Right renal pelvis (tissue), 4 donors: Measurements from ENCODE around the gene ADIPOR2. TPM values are rescaled to one million over a fixed set of nuclear protein-coding genes. Genes with fewer than 3 reads are reported as not detected.

ENCODE experiments used
- DNase-seq, 4 donors: peaks; one replicate each; pipeline ENCODE4 v3.0.0-alpha.2; 2013; ENCODE audit warnings: low read depth in 4 of 4, low spot score in 3 of 4, missing footprints in 1 of 4
- polyA plus RNA-seq, 4 donors: library from polyadenylated mRNA; unstranded; fragments of 120-200 nt; gene quantifications; one replicate each; pipeline ENCODE4 v1.2.1, GENCODE V29; 2013; ENCODE audit not compliant: insufficient read length in 4 of 4

The ADIPOR2 gene
- polyA plus RNA-seq, 4 donors: 46.1 to 52.6 (median 51.2) TPM

DNA sequence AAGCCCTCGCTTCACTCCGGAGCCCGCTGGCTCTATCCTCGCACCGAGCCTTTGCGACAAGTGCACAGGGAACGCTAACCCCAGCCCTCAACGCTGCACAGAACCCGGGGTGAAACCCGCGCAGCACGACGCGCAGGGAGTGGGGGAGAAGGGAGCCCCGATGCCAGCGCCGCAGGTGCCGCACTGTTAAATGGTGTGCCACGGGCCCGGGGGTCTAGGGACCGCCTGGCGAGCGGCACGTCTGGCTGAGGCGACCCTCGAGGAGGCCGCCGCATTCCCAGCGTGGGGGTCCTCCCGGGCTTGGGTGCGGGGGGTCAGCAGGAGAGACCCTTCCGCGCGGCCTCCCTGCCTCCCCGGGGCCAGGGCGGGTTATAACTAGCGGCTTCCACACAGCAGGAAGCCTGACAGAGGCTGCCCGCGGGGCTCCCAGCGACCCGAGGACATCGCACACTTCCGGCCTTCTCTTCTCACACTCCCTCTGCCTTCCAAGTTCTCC lies 105.7 kb downstream of the ADIPOR2 start:
- peak in 1 of 4 donors; percentile 32 for DNase-seq

DNA sequence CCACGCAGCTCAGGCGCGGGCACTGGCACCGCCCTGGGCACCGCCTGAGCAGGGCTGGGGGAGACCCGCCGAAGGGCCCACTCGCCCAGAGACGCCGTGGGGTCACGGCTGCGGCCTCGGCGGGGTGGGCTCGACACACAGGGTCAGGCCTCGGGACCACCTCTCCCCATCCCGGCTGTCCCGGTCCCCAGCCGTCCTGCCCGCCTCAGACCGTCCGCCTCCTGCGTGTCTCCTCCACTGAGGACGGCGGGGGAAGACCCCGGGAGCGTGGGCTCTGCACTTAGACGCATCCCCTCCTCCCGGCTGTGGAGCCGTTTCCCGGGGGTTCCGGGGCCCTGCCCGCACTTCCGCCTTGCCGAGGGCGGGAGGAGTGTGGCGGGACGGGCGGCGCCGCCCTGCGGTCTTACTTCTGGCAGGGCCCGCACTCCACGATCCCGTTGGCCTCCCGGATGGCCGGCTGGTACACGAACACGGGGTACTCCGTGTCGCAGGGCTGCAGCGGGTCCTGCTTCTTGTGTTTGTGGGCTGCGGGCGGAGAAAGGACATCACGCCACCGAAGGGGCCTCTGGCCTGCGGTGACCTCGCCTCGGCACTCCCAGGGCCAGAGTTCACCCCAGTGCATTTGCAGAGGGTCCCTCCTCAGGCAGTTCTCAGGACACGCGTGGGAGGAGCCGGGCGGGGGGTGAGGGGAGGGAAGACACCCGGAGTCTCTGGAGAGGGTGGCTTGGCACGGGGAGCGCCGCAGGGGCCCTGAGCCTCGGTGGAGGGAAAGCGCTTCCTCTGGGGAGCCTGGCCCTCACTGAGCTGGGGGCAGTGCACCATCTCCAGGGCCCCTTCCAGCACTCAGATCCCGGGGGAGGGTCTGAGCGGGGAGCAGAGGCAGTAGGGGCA lies 106.4 kb downstream of the ADIPOR2 start:
- DNase-seq: peak in 1 of 4 donors; percentile 20

DNA sequence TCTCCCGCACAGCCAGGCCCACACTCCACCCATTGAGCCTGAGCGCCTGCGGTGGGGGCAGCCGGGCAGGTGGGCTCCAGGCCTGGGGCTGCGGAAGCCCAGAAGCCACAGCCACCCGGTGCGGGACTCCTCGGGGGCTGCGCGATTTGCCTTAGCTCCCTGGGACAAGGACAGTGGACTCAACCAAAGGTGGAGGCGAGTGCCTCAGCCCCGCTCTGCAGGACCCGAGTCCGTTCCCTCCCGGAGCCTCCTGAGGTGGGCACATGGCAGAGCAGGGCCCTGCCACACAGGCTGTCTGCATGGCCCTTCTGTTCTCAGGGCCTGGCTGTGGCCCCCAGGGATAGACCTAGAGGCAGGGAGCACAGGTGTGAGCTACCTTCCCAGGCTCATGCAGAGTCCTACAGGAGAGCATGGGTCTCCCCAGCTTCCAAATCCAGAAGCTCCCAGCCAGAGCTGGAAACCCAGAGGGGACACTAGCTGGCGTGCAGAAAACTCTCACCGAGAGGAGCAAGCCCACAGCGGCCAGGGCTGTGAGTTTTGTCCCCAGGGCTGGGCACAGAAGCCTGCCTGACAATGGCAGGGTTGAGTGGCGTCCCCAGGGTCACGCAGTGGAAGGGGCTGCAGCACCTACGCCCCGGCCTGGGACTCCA lies 107.2 kb downstream of the ADIPOR2 start:
- DNase-seq: no peak

DNA sequence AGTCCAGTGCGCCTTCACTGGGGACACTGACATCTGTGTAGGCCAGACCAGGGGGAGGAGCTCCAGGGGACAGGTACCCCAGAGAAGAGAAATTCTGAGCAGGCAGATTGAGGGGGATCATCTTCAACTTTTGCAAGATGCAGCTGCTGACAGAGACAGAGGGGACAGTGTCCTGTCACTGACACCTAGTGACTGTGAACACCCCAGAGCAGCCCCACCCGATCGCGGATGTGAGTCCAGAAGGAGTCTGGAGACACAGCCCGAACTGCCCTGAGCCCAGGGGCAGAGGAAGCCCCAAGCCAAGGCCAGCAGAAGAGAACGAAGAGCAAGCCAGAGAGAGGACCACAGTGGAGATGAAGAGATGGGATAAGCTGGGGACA lies 107.8 kb downstream of the ADIPOR2 start:
- DNase-seq: no peak

DNA sequence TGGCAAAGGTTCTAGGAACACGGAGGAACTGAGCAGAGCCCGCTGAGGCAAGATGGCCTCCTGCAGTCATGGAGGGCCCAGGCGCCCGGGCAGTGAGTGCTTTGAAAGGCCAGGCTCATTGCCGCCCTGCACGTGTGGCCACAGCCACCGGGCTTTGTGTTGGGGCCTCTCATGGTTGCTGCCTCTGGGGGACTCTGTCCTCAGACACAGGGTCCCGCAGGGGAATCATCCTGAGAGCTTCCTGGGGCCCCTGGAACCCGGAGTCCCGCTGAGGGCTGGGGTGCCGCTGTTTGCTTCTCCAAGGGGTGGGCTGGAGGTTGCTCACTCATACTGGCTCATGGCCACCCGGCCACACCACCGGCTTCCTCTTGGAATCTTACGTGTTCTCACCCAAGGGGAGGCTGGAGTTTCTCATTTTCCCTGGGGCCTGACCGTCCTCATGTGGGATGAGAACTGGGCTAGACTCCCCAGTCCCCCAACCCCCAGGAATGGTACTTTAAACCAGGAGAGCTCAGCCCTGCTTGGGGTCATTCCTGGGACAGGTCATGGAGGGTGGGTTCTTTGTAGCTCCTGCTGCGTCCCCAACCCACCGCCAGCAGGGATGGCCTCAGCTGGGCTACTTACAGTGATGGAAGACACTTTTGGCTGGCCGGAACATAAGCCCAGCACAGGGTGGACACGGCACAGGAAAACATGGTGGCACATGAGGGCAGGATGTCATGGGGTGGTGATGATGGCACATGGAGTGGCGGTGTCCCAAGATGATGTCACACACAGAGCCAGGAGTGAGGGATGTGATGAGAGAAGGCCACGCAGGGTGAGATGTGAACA lies 108.4 kb downstream of the ADIPOR2 start:
- DNase-seq: no peak

DNA sequence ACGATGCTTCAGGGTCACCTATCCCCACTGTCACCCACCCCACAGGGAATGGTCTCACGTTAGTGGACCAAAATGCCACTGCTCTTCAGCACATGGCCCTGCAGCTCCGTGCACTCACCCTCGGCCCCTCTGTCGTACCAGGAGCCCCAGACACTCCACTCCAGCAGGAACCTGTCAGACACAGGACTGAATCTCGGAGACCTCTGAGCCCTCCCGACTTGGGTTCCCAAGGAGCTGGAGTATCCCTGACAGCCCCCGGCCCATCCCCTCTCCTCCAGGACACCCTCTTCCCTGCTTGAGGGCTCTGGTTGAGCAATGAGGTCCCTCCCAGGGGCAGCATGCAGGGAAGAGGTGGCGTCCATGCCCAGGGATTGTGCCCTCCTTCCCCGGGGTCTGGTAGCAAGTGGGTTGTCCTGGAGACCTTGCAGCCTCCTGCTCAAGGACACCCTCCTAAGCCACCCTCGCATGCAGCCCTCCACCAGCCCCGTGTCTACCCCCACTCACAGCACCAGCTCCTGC lies 109.1 kb downstream of the ADIPOR2 start:
- no peak for DNase-seq

DNA sequence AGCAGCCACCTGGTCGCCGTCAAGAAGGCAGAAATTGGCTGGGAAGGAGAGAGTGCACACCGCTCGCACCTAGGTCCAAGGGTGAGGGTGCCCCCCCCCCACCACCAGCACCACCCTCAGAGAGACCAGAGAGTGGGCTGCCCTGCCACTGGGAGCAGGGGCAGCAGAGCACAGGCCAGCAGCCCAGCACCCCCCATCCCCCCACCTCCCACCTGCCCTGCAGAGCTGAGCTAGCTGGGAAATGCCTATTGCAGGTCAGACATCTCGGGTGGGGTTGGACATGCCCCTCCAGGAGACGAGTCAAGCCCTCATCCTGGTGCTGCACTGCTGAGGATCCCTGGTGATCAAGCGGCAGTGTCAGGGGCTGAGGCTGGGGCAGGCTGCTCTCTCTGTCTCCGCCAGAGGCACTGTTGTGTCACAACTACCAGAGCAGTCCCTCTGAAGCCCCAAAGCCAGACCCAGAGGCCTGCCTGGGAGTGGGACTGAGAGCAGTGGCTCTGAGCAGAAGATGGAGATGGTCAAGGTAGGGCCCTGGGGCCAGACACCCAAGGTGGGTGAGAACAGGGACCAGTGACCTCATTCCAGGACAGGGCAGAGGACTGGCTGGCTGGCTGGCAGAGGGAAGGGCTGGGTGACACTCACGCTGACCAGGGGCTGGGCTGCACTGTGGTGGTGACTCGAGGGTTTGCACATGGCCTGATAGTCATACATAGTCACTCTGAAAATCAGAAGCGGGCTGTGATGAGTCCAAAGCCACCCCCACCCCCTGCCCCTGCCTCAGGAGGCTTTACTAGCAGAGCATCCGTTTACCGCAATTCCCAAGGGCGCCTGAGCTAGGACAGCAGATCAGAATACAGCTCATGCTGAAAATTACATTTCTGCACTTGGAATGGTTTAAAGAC lies 109.8 kb downstream of the ADIPOR2 start:
- no peak for DNase-seq

DNA sequence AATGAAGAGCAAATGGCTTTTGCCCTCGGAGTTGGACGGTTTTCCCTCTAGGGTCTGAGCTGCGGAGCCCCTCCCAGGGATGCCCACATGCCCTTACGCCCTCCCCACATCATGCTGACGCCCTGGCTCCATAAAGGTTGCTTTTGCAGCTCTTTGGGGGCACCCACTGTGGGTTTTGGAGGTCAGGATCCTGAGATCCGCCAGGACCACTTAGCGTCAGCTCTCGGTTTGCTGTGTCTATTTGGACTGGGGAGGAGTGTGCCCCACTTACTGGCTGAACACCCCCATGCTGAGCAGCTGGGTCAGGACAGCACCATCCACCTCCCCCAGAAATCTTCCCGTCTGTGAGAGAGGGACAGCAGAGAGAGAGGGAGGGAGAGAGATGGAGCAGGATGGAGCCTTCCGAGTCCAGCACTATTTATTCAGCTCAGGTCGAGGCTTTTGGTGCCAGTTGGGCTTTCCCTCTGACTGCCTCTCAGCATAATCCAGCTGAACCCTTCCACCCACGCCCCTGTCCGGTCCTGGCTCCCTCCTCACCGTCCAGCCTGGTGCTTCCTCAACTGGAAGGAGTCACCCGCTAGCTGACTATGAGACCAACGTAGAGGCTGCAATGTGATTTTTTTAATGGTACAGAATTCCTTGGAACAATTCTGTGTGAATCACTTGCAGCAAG lies 110.6 kb downstream of the ADIPOR2 start:
- no peak for DNase-seq

DNA sequence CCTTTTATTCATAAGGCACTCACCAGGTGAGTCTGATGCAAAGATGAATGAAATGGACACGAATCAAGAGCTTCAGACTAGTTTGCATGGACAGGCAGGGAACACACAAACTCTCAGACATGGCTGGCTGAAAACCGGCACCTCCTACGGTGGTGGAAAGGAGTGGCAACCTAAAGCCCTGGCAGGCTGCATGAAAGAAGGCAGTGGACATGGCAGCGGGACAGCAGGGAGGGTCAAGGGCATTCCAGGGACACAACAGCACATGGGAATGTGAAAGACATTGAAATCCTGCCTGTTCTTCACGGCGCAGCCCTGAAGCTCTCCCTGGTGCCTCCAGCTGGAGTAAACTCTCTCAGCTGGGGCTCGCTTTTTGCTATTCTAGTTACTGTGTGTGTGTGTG lies 112.9 kb downstream of the ADIPOR2 start:
- no peak for DNase-seq

DNA sequence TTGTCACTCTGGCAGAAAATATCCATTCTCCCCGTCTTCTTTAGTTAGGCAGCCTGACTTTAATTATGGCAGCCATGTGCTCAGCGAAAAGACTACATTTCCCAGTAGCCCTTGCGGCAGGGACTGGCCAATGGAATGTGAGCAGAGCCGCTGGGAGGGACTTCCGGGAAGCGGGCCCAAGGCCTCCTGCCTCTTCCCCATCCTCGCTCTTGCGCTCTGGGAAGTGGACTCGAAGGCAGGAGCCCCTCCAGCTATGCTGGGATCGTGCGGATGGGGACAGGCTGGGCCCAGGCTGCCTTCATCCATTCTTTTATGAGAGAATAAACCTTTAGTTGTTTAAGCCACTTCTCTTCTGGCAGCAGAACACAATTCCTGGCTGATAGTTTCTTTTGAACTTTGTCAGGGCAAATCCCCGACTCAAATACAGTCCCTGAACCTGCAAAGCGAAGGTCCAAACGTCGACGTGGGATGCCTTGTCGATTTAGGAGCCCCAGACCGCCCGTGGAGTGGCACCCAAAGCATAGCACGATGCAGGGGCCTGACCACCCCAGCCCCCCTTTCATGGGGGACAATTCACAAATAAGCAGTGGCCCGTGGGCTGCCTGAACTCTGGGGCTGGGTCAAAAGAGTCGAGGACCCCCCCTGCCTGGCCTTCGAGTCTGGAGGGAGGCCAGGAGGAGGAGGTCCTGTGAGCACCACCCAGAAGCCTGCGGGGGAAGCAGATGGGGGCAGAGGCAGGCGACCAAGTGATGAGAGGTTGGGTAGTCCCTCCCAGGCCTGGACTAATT lies 113.9 kb downstream of the ADIPOR2 start:
- DNase-seq: peak; percentile 73 to 80 (median 76)

DNA sequence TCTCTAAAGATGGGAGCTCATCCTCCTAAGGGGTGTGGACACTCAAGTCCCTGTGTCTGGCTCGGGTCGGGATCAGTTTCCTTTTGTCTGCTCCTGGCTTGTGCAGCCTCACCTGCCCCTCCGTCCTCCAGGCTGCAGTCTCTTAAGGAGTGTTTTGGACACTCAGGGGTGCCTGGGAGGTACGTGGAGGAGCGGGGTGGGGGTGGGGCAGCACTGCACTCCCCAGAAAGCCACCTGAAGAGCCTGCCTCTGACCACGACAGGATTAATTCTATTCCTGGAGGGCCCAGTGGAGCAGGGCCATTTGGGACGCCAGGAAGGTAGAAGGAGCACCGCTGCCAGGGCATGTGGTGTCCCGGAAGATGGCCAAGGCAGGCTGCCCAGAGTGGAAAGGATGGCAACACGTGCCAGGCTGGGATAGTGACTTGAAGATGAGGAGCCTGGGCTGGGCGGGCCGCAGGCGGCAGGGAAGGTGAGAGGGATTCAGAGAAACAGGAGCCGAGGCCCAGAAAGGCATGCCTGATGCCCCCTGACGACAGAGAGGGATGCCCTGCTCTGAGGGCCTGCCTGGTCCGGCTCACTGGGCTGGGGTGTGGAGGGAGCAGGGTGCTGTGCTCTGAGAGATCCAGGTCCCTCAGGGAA lies 114.7 kb downstream of the ADIPOR2 start:
- no peak for DNase-seq

DNA sequence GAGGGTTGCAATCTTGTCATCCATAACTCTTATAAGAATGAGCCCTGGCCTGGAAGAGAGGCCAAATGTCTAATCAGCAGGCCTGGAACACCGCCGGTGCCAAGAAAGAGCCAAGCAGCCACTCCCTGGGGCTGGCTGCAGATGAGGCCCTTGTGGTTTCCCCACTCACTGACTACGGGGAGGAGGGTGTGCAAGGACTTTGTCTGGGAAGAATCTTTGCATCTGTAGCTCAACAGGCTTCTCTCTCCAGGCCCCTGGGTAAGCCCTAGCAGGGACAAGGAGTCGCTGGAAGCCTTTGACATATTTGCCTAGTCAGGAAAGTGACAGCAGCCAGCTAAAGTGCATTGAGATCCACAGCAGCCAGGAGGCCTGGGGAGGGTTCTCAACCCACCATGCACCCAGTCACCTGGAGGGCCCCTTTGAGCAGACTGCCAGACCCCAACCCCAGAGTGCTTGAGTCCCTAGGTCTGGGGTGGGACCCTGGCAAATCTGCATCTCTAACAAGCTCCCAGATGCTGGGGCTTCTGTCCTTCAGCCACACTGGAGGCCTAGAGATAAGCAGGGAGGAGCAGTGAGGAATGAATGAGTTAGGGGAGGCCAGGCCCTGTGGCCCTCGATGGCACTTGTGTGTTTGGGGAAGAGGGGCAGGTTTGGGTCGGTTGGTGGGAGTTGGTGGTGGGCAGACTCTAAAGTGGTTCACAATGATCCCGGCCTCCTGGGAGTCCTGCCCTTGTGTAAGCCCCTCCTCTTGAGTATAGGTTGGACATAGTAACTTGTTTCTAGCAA lies 115.6 kb downstream of the ADIPOR2 start:
- DNase-seq: no peak

DNA sequence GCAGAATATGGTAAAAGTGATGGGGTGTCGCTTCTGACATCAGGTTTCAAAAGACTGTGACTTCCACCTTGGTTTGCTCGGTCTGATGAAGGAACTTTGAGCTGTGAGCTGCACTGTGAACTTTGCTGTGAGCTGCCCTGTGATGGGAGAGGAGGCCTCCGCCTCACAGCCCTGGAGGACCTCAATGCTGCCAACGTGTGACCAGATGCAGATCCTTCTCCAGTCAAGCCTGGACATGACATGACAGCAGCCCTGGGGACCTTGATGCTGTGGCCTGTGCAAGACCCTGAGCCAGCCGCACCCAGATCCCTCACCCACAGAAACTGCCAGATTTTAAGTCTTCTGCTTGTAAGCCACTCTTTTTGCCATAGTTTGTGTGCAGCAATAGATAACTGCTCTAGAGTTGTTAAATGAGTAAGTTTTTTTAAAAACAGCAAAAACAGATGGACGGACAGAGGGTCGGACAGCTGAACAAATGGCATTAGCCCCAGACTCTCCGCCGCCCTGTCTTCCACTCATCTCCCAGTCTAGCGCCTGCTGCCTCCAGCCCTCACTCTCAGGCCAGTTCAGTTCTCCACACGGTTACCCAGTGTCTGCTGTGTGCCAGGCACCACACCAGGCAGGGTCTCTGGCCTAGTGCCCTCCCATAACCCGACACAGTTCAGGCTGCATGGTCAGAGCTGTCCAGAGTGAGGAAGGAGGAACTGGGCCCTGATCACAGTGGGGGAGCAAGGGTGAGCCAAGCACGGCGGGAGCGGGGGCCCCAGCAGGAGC lies 116.4 kb downstream of the ADIPOR2 start:
- no peak for DNase-seq

DNA sequence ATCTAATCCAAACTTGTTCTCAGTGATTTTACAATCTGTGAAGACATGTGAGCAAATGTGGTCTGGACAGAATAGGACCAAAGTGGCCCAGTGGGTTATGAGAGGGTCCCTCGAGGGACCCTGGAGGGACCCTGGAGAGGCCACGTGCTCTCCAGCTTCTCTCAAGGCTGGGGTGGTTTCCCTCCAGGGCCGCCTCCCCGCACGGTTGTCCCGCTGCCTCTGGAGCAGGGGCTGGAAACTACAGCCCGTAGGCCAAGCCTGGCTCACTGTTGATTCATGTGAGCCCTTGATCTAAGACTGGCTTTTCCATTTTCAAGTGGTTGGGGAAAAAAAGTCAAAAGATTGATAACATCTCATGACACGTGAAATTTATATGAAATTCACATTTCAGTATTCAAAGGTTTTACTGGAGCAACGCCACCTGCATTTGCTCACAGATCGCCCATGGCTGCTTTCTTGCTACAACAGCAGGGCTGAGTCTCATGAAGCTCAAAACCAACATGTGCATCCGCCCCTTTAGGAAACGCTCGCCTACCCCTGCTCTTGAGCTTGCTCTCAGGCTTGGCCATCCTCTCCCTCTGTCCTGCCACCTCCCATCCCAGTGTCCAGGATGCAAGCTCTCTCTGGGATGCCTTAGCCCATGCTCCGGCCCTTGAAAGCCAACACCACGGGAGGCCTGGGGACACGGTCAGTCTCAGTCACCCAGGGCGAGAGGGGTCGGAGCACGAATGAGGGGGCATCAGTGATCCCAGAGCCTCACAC lies 117.3 kb downstream of the ADIPOR2 start:
- DNase-seq: no peak

DNA sequence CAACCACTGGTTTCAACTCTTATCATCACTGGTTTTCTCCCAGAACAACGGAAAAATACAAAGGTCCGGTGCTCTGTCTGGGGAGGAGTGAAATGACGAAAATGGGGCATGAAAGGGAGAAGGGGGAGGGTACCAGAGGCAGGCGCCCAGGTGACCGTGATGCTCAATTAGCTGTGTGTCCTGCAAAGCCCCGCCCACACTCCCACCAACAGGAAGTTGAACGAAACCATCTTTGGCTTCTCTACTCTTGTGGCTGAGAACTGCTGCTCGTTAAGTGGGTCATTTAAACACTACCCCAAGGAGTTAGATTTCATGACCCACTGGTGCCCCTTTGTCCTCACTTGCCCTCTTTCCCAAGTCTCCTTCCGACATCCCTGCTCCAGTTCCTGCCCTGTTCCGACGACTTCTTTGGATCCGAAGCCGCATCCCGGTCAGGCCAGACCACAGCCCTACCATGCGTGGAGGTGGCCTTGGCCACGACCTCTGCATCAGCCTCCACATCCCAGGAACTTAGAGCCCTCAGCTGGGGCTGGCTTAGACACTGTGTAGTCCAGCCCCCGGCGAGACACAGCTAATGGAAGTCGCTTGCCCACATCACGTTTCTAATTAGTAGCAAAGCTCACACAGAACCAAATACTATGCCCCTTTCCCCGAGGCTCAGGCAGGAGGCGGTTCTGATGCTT lies 118.1 kb downstream of the ADIPOR2 start:
- DNase-seq: no peak
